SK-N-SH (cell line): ENCODE results near the gene ZSCAN12. TPM values are rescaled to one million over a fixed set of nuclear protein-coding genes. Genes with fewer than 3 reads are reported as not detected.
"Not testable (repeated sequence)": the region's sequence is repeated elsewhere in the genome, so short reads cannot be mapped to it uniquely, and the experiment has no call there.

Source experiments
- CTCF ChIA-PET: fragments of 300-600, 350-600 bp; formaldehyde crosslinking; extraction: SDS; loops from one replicate; lab custom pipeline; 2021; lab: Yijun Ruan, JAX
- POLR2A ChIA-PET: fragments of 350-600 bp; sonication (Branson Sonifier 250); formaldehyde crosslinking; extraction: SDS; loops from one replicate; lab custom pipeline; 2020; ENCODE audit warnings: antibody characterized with exemption, inconsistent platforms; lab: Yijun Ruan, JAX
- DNase-seq: peaks from one replicate; pipeline ENCODE4 v3.0.0; 2012
- H2AFZ ChIP-seq: fragments of 200-600 bp; sonication (generic); 2 replicates; pipeline ENCODE4 v1.8.1; 2016; ENCODE audit warnings: antibody characterized with exemption, mild to moderate bottlenecking, low read depth
- H3F3A ChIP-seq: fragments of 200-600 bp; sonication (generic); replicated peaks from 2 replicates; pipeline ENCODE3; 2016; ENCODE audit warnings: antibody characterized with exemption, mild to moderate bottlenecking; ENCODE audit not compliant: insufficient read depth
- H3K27ac ChIP-seq, 2 experiments: fragments of 200-500 bp in 1 of 2; fragments of 200-600 bp in 1 of 2; sonication (Bioruptor generic) in 1 of 2; sonication (generic), shearing (Covaris generic) in 1 of 2; 2 replicates each; pipeline versions ENCODE4 v1.5.1 to v1.6.1; 2014 to 2016; ENCODE audit warnings: low read depth in 2 of 2, inconsistent platforms in 1 of 2, low read length in 1 of 2, mild to moderate bottlenecking in 1 of 2, mixed read lengths in 1 of 2
- H3K27me3 ChIP-seq: fragments of 200-600 bp; sonication (generic), shearing (Covaris generic); 2 replicates; pipeline ENCODE4 v1.6.1; 2016; ENCODE audit warnings: mixed run types; ENCODE audit not compliant: insufficient read depth
- H3K36me3 ChIP-seq, 2 experiments: fragments of 200-500 bp in 1 of 2; fragments of 200-600 bp in 1 of 2; sonication (Bioruptor generic) in 1 of 2; sonication (generic) in 1 of 2; replicated peaks in 1 of 2; 2 replicates each; pipeline versions ENCODE3 to v1.5.1; 2014 to 2016; ENCODE audit warnings: low read length in 1 of 2, mild to moderate bottlenecking in 1 of 2; ENCODE audit not compliant: insufficient read depth in 2 of 2, control insufficient read depth in 1 of 2
- H3K4me1 ChIP-seq, 2 experiments: fragments of 200-500 bp in 1 of 2; fragments of 200-600 bp in 1 of 2; sonication (Bioruptor generic) in 1 of 2; sonication (generic), shearing (Covaris generic) in 1 of 2; 2 replicates each; pipeline versions ENCODE4 v1.5.1 to v1.6.1; 2014 to 2016; ENCODE audit warnings: low read depth in 1 of 2, low read length in 1 of 2, mixed run types in 1 of 2; ENCODE audit not compliant: insufficient read depth in 2 of 2, control insufficient read depth in 1 of 2
- H3K4me2 ChIP-seq: fragments of 200-600 bp; sonication (generic), shearing (Covaris generic); 2 replicates; pipeline ENCODE4 v1.6.1; 2017; ENCODE audit warnings: mixed run types
- H3K4me3 ChIP-seq, 2 experiments: fragments of 200-500 bp in 1 of 2; fragments of 200-600 bp in 1 of 2; sonication (Bioruptor generic) in 1 of 2; sonication (generic), shearing (Covaris generic) in 1 of 2; 2 replicates each; pipeline versions ENCODE4 v1.5.1 to v1.8.1; 2014 to 2016; ENCODE audit warnings: low read depth in 2 of 2, inconsistent platforms in 1 of 2, low read length in 1 of 2, mild to moderate bottlenecking in 1 of 2, mixed read lengths in 1 of 2, moderate library complexity in 1 of 2
- H3K79me2 ChIP-seq: fragments of 200-600 bp; sonication (generic); 2 replicates; pipeline ENCODE4 v1.8.1; 2017; ENCODE audit warnings: mild to moderate bottlenecking; ENCODE audit not compliant: insufficient read depth
- H3K9ac ChIP-seq: fragments of 200-600 bp; sonication (generic); 2 replicates; pipeline ENCODE4 v1.6.1; 2017; ENCODE audit warnings: mixed run types
- H3K9me2 ChIP-seq: fragments of 200-600 bp; sonication (generic); 2 replicates; pipeline ENCODE4 v1.6.1; 2017; ENCODE audit warnings: mixed run types
- H3K9me3 ChIP-seq: fragments of 200-600 bp; sonication (generic); 2 replicates; pipeline ENCODE4 v1.6.1; 2017; ENCODE audit warnings: mixed run types, mild to moderate bottlenecking, moderate library complexity
- H4K20me1 ChIP-seq: fragments of 200-600 bp; sonication (generic); 2 replicates; pipeline ENCODE4 v1.6.1; 2017; ENCODE audit warnings: mild to moderate bottlenecking, mixed run types; ENCODE audit not compliant: insufficient read depth
- POLR2AphosphoS5 ChIP-seq: IDR thresholded peaks from 2 replicates; pipeline ENCODE4 v1.6.1; 2012; ENCODE audit warnings: low read depth, low read length
- RAD21 ChIP-seq: IDR thresholded peaks from 2 replicates; pipeline ENCODE4 v1.6.1; 2012; ENCODE audit warnings: mild to moderate bottlenecking, low read length
- REST ChIP-seq: IDR thresholded peaks from 2 replicates; pipeline ENCODE4 v1.6.1; 2012; ENCODE audit warnings: mild to moderate bottlenecking, low read depth, low read length, moderate library complexity
- YY1 ChIP-seq: IDR thresholded peaks from 2 replicates; pipeline ENCODE4 v1.4.0; 2012; ENCODE audit warnings: low read depth, mild to moderate bottlenecking
- WGBS: methylation state at CpG from one replicate; pipeline ENCODE4 v1.1.6; 2017; ENCODE audit warnings: low lambda C conversion rate; 5-methylcytosine and 5-hydroxymethylcytosine counted together
- polyA plus RNA-seq, 3 experiments: library from polyadenylated mRNA; depleted of rRNA; stranded (reverse); fragments of >200 nt; gene quantifications; 2 replicates each; pipeline ENCODE4 v1.2.3, GENCODE V29; 2012

Gene ZSCAN12
- polyA plus RNA-seq, 1 of the 3 experiments (the other 2 are of a cell fraction): 1.6 TPM

DNA sequence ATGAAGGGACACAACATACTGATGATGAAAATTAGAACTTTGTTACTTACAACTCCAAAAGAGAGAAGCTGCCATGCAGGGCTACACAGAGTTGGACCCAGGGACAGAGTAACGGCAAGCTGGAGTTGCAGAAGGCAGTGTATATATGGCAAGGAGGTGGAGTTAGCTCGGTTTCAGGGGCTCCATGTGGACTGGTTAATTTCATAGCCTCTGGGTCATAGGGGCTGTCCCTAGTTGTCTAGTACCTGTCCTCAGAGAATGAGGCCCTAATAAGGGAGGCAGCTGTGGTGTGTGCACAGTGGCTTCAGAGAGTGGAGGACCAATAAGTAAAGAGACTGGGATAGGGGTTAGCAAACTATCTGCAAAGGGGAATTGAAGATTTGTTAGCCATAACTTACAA lies 7.9 kb upstream of the ZSCAN12 start:
- H3K4me2 ChIP-seq: no peak overlapping the region
- TF ChIP-seq POLR2AphosphoS5 (no peak), RAD21 (no peak), YY1 (no peak)
- 43% methylated on average over 2 of the region's 2 CpGs for WGBS

DNA sequence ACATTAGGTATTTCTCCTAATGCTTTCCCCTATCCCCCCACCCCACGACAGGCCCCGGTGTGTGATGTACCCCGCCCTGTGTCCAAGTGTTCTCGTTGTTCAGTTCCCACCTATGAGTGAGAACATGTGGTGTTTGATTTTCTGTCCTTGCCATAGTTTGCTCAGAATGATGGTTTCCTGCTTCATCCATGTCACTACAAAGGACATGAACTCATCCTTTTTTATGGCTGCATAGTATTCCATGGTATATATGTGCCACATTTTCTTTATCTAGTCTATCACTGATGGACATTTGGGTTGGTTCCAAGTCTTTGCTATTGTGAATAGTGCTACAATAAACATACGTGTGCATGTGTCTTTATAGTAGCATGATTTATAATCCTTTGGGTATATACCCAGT lies 4.4 kb upstream of the ZSCAN12 start:
- POLR2A ChIA-PET, CTCF ChIA-PET, H2AFZ ChIP-seq, H3K9ac ChIP-seq, H3K4me2 ChIP-seq, H3K27ac ChIP-seq, H3K27me3 ChIP-seq, H3K9me3 ChIP-seq, DNase-seq, H3K4me1 ChIP-seq, H3K36me3 ChIP-seq, H3F3A ChIP-seq, H3K9me2 ChIP-seq, H3K4me3 ChIP-seq, H3K79me2 ChIP-seq, H4K20me1 ChIP-seq: not testable (repeated sequence)
- WGBS: 66% methylated on average over 5 of the region's 5 CpGs

More for the DNA sequence above, 7.9 kb upstream of the ZSCAN12 start:
- Histone ChIP-seq H3K9ac (no peak overlapping the region), H3K9me3 (no peaks in the 10 kb centered on the region), H3K9me2 (no peaks in the 10 kb centered on the region), H3K79me2 (no peaks in the 10 kb centered on the region), H3K27ac (no peak overlapping the region), H4K20me1 (no peaks in the 10 kb centered on the region), H2AFZ (no peak overlapping the region), H3K4me1 (no peaks in the 10 kb centered on the region), H3K36me3 (no peaks in the 10 kb centered on the region), H3F3A (no peaks in the 10 kb centered on the region), H3K27me3 (no peaks in the 10 kb centered on the region; the same call in 1 of the 2 replicates), H3K4me3 (no peak overlapping the region)
- ChIA-PET CTCF (interaction anchor here (0.9 kb wide), 1 partner anchor 24 kb away, joined by 3 read pairs; no protein-coding TSS in a partner anchor), POLR2A (no interaction called here)
- no peak for DNase-seq

GRCh38 chr6:28402197-28402596 lies 2.6 kb upstream of the ZSCAN12 start:
- Histone ChIP-seq H4K20me1 (no peaks in the 10 kb centered on the region), H3K27me3 (no peaks in the 10 kb centered on the region), H3K9me3 (no peaks in the 10 kb centered on the region), H2AFZ (no peak overlapping the region), H3F3A (peaks cover 9% of the 10 kb centered on the region), H3K4me3 (no peak overlapping the region), H3K79me2 (peaks cover 22% of the 10 kb centered on the region), H3K4me1 (peaks cover 6 to 9% of the 10 kb centered on the region in 2 experiments; a peak in 3 of 4 replicates), H3K36me3 (peaks cover 6 to 7% of the 10 kb centered on the region in 2 experiments), H3K9me2 (no peaks in the 10 kb centered on the region), H3K4me2 (no peak overlapping the region), H3K9ac (no peak overlapping the region), H3K27ac (no peak overlapping the region)
- POLR2A ChIA-PET: no interaction called here
- WGBS: 94% methylated on average over 2 of the region's 2 CpGs
- DNase-seq: no peak
- CTCF ChIA-PET: no interaction called here
- TF ChIP-seq REST: no peak
